K562 (cell line): ENCODE data around the gene PLGRKT. TPM values are rescaled to one million over a fixed set of nuclear protein-coding genes. Genes with fewer than 3 reads are reported as not detected.

ENCODE experiments used
- ATAC-seq: fragments of 200-7000 bp; cut with Tn5 transposase; 3 replicates; pipeline ENCODE4 v1.9.1; 2020; ENCODE audit warnings: moderate library complexity
- BruUV-seq: library from RNA; stranded (reverse); fragments of 400-500 nt; replicated peaks from 2 replicates; lab custom pipeline; 2021; lab: Mats Ljungman, UMichigan
- CTCF ChIA-PET: fragments of 300-600 bp; formaldehyde crosslinking; extraction: SDS; loops from one replicate; lab custom pipeline; 2021; ENCODE audit warnings: low intra/inter-chr PET ratio; lab: Yijun Ruan, JAX
- POLR2A ChIA-PET: fragments of 300-600, 350-650 bp; sonication (Branson Sonifier 250); formaldehyde crosslinking; extraction: SDS; loops from one replicate; lab custom pipeline; 2021; ENCODE audit warnings: antibody characterized with exemption, inconsistent platforms; lab: Yijun Ruan, JAX
- DNase-seq, 4 experiments: peaks; one replicate each; pipeline versions ENCODE4 v3.0.0 to v3.0.0-alpha.2; 2011 to 2018; ENCODE audit warnings: low spot score in 3 of 4, mixed read lengths in 3 of 4; ENCODE audit errors: extremely low read depth in 1 of 4
- FAIRE-seq: peaks from 2 replicates; lab custom pipeline; 2011; peaks lifted over from hg19 to GRCh38; lab: Jason Lieb, UNC
- H2AFZ ChIP-seq: 2 replicates; pipeline ENCODE4 v1.6.0; 2011; ENCODE audit warnings: low read depth, low read length, control low read depth, inconsistent platforms
- H3K27ac ChIP-seq: fragments of 200-600 bp; 3 replicates; pipeline ENCODE4 v1.8.0; 2011; ENCODE audit warnings: low read depth, mild to moderate bottlenecking, control low read depth, inconsistent platforms, low read length, moderate library complexity, mixed read lengths; ENCODE audit errors: extremely low read depth
- H3K27me3 ChIP-seq, 2 experiments: fragments of 300-600 bp in 1 of 2; 2 replicates in 1 of 2; 3 replicates in 1 of 2; pipeline versions ENCODE4 v1.6.0 to v1.8.0; 2011; ENCODE audit warnings: inconsistent platforms in 2 of 2, low read length in 2 of 2, mild to moderate bottlenecking in 1 of 2, mixed read lengths in 1 of 2, moderate library complexity in 1 of 2; ENCODE audit not compliant: control insufficient read depth in 2 of 2, insufficient read depth in 2 of 2
- H3K36me3 ChIP-seq: fragments of 300-600 bp; 3 replicates; pipeline ENCODE4 v1.8.0; 2011; ENCODE audit warnings: mild to moderate bottlenecking, low read length, inconsistent platforms; ENCODE audit not compliant: control insufficient read depth, insufficient read depth
- H3K4me1 ChIP-seq, 2 experiments: fragments of 200-600 bp in 1 of 2; replicated peaks in 1 of 2; 2 replicates in 1 of 2; 3 replicates in 1 of 2; pipeline versions ENCODE4 v1.5.1 to v1.8.0; 2011; ENCODE audit warnings: inconsistent platforms in 2 of 2, low read length in 2 of 2, mild to moderate bottlenecking in 1 of 2, mixed read lengths in 1 of 2, moderate library complexity in 1 of 2; ENCODE audit not compliant: control insufficient read depth in 2 of 2, insufficient read depth in 2 of 2
- H3K4me2 ChIP-seq: 2 replicates; pipeline ENCODE4 v1.6.1; 2011; ENCODE audit warnings: low read length, control low read depth, inconsistent platforms, mixed read lengths; ENCODE audit not compliant: insufficient read depth
- H3K4me3 ChIP-seq: fragments of 200-600 bp; sonication (generic), shearing (Covaris generic); 2 replicates; pipeline ENCODE4 v1.5.1; 2016; ENCODE audit warnings: control low read depth, inconsistent platforms
- H3K79me2 ChIP-seq: fragments of 200-600 bp; 3 replicates; pipeline ENCODE4 v1.8.0; 2011; ENCODE audit warnings: low read length, inconsistent platforms; ENCODE audit not compliant: control insufficient read depth, insufficient read depth
- H3K9ac ChIP-seq, 2 experiments: 2 replicates each; pipeline versions ENCODE4 v1.6.0 to v1.6.1; 2011; ENCODE audit warnings: low read depth in 2 of 2, low read length in 2 of 2, control low read depth in 1 of 2, inconsistent platforms in 1 of 2, mild to moderate bottlenecking in 1 of 2, mixed read lengths in 1 of 2; ENCODE audit not compliant: insufficient read depth in 1 of 2
- H3K9me1 ChIP-seq: one replicate; pipeline ENCODE4 v1.6.0; 2011; ENCODE audit warnings: inconsistent platforms, mild to moderate bottlenecking, low read length, moderate library complexity; ENCODE audit not compliant: control insufficient read depth, insufficient read depth
- H3K9me3 ChIP-seq: replicated peaks from 2 replicates; pipeline ENCODE4 v1.5.1; 2011; ENCODE audit warnings: low read depth, low read length, inconsistent platforms; ENCODE audit not compliant: control insufficient read depth, insufficient read depth
- H4K20me1 ChIP-seq: replicated peaks from 2 replicates; pipeline ENCODE4 v1.6.1; 2011; ENCODE audit warnings: low read length, inconsistent platforms, mixed read lengths; ENCODE audit not compliant: control insufficient read depth, insufficient read depth
- ATF7 ChIP-seq: fragments of 450-650 bp; IDR thresholded peaks from 2 replicates; pipeline ENCODE4 v1.7.1; 2014; ENCODE audit warnings: mild to moderate bottlenecking, moderate library complexity
- IFI16 ChIP-seq: fragments of 250-450 bp; sonication (Bioruptor Pico); IDR thresholded peaks from 2 replicates; pipeline ENCODE4 v2.1.2; 2022; ENCODE audit warnings: mild to moderate bottlenecking, inconsistent platforms
- SMAD1 ChIP-seq: fragments of 150-350 bp; IDR thresholded peaks from 2 replicates; pipeline ENCODE4 v1.6.1; 2014; ENCODE audit warnings: low read length, low read depth; ENCODE audit not compliant: partially characterized antibody
- TARDBP ChIP-seq: fragments of 450-650 bp; IDR thresholded peaks from 2 replicates; pipeline ENCODE4 v1.6.1; 2016
- ZNF3 ChIP-seq: fragments of 250-450 bp; sonication (Bioruptor Pico); IDR thresholded peaks from 2 replicates; pipeline ENCODE4 v1.5.0; 2021; ENCODE audit warnings: mild to moderate bottlenecking, moderate library complexity
- WGBS: fragments of 100-300 bp; shearing (Covaris generic); methylation state at CpG from one replicate; pipeline ENCODE4 v1.1.6; 2016; ENCODE audit warnings: low coverage, mixed read lengths; ENCODE audit not compliant: insufficient coverage; ENCODE audit errors: missing lambda C conversion rate; 5-methylcytosine and 5-hydroxymethylcytosine counted together
- in situ Hi-C: fragments of 300-500 bp; cut with MboI; formaldehyde crosslinking; loops from 4 replicates; pipeline ENCODE4 v1.15.0; 2018; ENCODE audit warnings: inconsistent platforms, mixed read lengths
- intact Hi-C: fragments of 100-400 bp; cut with micrococcal nuclease; formaldehyde crosslinking; loops from 2 replicates; pipeline ENCODE4 v1.14.2; 2022
- polyA plus RNA-seq, 8 experiments: library from polyadenylated mRNA; depleted of rRNA in 4 of 8; stranded (reverse) in 5 of 8; unstranded in 3 of 8; fragments of >200 nt; fragmentation: Nextera tagmentation in 2 of 8; fragmentation: Illumina TruSeq in 1 of 8; extraction: Ambion mirVana in 2 of 8; extraction: Trizol in 1 of 8; gene quantifications; 2 replicates each; pipeline versions ENCODE4 v1.2.1 to v1.2.3, GENCODE V29; 2011 to 2014; ENCODE audit warnings: inconsistent platforms in 1 of 8, missing spikeins in 1 of 8
- total RNA-seq, 7 experiments: library from RNA; depleted of rRNA in 6 of 7; stranded (reverse); fragments of >200 nt in 6 of 7; fragmentation: Illumina TruSeq in 2 of 7; extraction: Trizol in 2 of 7; gene quantifications; 2 replicates each; pipeline versions ENCODE4 v1.2.1 to v1.2.3, GENCODE V29; 2011 to 2021; ENCODE audit warnings: low replicate concordance in 1 of 7
- TF ChIP-seq, protein P1 (sequence below): sonication (generic); formaldehyde crosslinking; IDR thresholded peaks from 2 replicates; pipeline ENCODE4 v1.5.0; 2020; ENCODE audit warnings: missing genetic modification reagents
- TF ChIP-seq, protein P2 (sequence below): fragments of 450-650 bp; formaldehyde crosslinking; IDR thresholded peaks from 2 replicates; pipeline ENCODE4 v1.4.0; 2020; ENCODE audit warnings: mild to moderate bottlenecking, mixed read lengths
- TF ChIP-seq, protein P3 (sequence below): fragments of 450-650 bp; conservative IDR thresholded peaks from 2 replicates; pipeline ENCODE4 v1.6.1; 2016; ENCODE audit warnings: missing genetic modification characterization, low read depth, mild to moderate bottlenecking, control low read depth, missing compliant biosample characterization

PLGRKT gene
- total and polyA plus RNA-seq, 9 of the 15 experiments (the other 6 are each of a cell fraction or from before 2014, with no cell fraction given) = 4.7 to 13.8 (median 6.5) TPM

DNA sequence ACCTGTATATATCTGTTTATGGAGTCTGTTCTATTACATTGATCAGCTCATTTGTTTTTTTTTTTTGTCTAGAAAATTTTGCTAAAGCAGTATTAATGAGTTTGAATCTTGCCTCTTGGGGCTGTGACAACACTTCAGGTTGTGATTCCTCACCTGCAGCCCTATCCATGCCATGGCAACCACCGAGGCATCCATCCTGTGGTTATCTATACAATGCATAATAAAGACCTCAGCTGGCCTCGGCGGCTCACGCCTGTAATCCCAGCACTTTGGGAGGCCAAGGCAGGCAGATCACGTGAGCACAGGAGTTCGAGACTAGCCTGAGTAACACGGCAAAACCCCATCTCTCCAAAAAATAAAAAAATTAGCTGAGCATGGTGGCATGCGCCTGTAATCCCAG lies 44.5 kb upstream of the PLGRKT start:
- Histone ChIP-seq H3K4me2 (no peak overlapping the region), H3K79me2 (no peaks in the 10 kb centered on the region), H3K4me3 (no peak overlapping the region), H3K9me1 (no peaks in the 10 kb centered on the region), H4K20me1 (no peaks in the 10 kb centered on the region), H3K36me3 (no peaks in the 10 kb centered on the region), H3K9me3 (no peaks in the 10 kb centered on the region), H3K27me3 (no peaks in the 10 kb centered on the region), H3K27ac (no peak overlapping the region), H3K4me1 (no peaks in the 10 kb centered on the region), H3K9ac (no peak overlapping the region; a peak in 1 of 4 replicates), H2AFZ (no peak overlapping the region)
- WGBS = 10% methylated on average over 8 of the region's 8 CpGs
- ChIA-PET POLR2A (interaction anchor here (0.5 kb wide), 1 partner anchor 939 kb away, joined by 3 read pairs; no protein-coding TSS in a partner anchor), CTCF (no interaction called here)
- in situ Hi-C loops (no loop called here), intact Hi-C loops (no loop called here)
- FAIRE-seq (no peak), DNase-seq (no peak), ATAC-seq (no peak)
- BruUV-seq = no TSS peak
- TF ChIP-seq, protein P1, sequence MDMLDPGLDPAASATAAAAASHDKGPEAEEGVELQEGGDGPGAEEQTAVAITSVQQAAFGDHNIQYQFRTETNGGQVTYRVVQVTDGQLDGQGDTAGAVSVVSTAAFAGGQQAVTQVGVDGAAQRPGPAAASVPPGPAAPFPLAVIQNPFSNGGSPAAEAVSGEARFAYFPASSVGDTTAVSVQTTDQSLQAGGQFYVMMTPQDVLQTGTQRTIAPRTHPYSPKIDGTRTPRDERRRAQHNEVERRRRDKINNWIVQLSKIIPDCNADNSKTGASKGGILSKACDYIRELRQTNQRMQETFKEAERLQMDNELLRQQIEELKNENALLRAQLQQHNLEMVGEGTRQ (CRISPR knock-in tag) = peak; percentile 34; the same call in 1 of the 2 replicates
- TF ChIP-seq SMAD1 (no peak), IFI16 (CRISPR knock-in tag) (no peak), ATF7 (no peak), ZNF3 (CRISPR knock-in tag) (no peak), TARDBP (no peak)
- TF ChIP-seq, protein P2, sequence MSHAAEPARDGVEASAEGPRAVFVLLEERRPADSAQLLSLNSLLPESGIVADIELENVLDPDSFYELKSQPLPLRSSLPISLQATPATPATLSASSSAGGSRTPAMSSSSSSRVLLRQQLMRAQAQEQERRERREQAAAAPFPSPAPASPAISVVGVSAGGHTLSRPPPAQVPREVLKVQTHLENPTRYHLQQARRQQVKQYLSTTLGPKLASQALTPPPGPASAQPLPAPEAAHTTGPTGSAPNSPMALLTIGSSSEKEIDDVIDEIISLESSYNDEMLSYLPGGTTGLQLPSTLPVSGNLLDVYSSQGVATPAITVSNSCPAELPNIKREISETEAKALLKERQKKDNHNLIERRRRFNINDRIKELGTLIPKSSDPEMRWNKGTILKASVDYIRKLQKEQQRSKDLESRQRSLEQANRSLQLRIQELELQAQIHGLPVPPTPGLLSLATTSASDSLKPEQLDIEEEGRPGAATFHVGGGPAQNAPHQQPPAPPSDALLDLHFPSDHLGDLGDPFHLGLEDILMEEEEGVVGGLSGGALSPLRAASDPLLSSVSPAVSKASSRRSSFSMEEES (CRISPR knock-in tag) = peak; percentile 22
- TF ChIP-seq, protein P3, sequence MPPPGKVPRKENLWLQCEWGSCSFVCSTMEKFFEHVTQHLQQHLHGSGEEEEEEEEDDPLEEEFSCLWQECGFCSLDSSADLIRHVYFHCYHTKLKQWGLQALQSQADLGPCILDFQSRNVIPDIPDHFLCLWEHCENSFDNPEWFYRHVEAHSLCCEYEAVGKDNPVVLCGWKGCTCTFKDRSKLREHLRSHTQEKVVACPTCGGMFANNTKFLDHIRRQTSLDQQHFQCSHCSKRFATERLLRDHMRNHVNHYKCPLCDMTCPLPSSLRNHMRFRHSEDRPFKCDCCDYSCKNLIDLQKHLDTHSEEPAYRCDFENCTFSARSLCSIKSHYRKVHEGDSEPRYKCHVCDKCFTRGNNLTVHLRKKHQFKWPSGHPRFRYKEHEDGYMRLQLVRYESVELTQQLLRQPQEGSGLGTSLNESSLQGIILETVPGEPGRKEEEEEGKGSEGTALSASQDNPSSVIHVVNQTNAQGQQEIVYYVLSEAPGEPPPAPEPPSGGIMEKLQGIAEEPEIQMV (tag) = no peak
